HG02763 (cell line): Measurements from ENCODE around the gene PI4KB.

ENCODE experiments used
- ATAC-seq: cut with Tn5 transposase; IDR thresholded peaks from one replicate; pipeline ENCODE4 v1.9.1; 2021; ENCODE audit warnings: mild to moderate bottlenecking, moderate library complexity; ENCODE audit not compliant: unreplicated experiment

PI4KB gene

GRCh38 chr1:151312826-151313225, 14.4 kb downstream of the PI4KB start:
- no peak for ATAC-seq

- ATAC-seq = no peak
These were observed 14.8 kb downstream of the PI4KB start for GRCh38 chr1:151312411-151312810.

- ATAC-seq = no peak
These were observed 15.5 kb downstream of the PI4KB start for GRCh38 chr1:151311589-151312331.

- ATAC-seq = no peak
These were observed 16.2 kb downstream of the PI4KB start for GRCh38 chr1:151311011-151311410.

GRCh38 chr1:151309811-151310323, 17.3 kb downstream of the PI4KB start:
- ATAC-seq = no peak

- ATAC-seq = no peak
These were observed 32.3 kb downstream of the PI4KB start for GRCh38 chr1:151294742-151295462.

GRCh38 chr1:151293093-151293492, 34.1 kb downstream of the PI4KB start:
- ATAC-seq = no peak

GRCh38 chr1:151292207-151293030, 34.8 kb downstream of the PI4KB start:
- ATAC-seq = no peak

GRCh38 chr1:151290709-151291303, 36.4 kb downstream of the PI4KB start:
- no peak for ATAC-seq

GRCh38 chr1:151289991-151290708, 37.1 kb downstream of the PI4KB start:
- ATAC-seq = no peak

- no peak for ATAC-seq
These were observed 37.9 kb downstream of the PI4KB start for GRCh38 chr1:151289080-151289935.

- ATAC-seq = no peak
These were observed 38.7 kb downstream of the PI4KB start for GRCh38 chr1:151288502-151288901.

- no peak for ATAC-seq
These were observed 39.3 kb downstream of the PI4KB start for GRCh38 chr1:151287767-151288500.

GRCh38 chr1:151287341-151287699, 39.9 kb downstream of the PI4KB start:
- ATAC-seq = no peak

- ATAC-seq = no peak
These were observed 40.4 kb downstream of the PI4KB start for GRCh38 chr1:151286619-151287340.

GRCh38 chr1:151284013-151284577, 43.1 kb downstream of the PI4KB start:
- ATAC-seq = no peak

GRCh38 chr1:151282883-151283725, 44.1 kb downstream of the PI4KB start:
- ATAC-seq = no peak
